Measurements from ENCODE around the gene EIF4H. TPM values are rescaled to one million over a fixed set of nuclear protein-coding genes. Genes with fewer than 3 reads are reported as not detected.
"Not testable (repeated sequence)": the region's sequence is repeated elsewhere in the genome, so short reads cannot be mapped to it uniquely, and the experiment has no call there.

EIF4H gene
- polyA plus RNA-seq, 4 donors: 278 to 305 (median 303) TPM

DNA sequence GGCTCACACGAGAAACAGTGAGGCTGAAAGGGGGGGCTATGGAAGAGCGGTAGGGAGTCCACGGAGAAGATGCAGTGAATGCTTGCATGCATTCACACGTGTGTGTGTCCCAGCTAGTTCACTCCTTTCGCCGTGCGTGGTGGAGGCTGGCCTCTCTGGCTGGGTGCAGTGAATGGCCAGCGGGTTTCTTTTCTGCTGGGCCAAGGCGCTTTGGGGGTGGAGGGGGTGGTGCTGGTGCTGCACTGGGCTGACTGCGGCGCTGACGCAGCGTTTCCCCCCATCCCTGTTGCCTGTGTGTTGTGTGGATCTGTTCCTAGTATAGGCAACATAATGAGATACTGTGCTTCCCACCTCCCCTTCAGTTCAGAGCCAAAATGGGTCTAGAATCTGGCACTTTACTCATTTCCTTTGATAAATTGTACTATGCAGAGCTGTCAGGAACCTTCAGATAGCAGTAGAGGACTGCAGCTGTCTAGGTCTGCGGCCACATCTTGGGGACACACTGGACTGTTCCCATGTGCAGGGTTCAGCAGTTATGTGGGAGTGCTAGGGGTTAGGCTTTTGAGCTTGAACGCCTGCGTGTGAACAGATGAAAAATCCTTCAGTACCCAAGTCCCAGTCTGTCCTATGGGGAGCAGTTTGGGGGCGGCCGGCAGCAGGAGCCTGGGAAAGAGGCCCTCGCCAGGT is 22.0 kb downstream of the EIF4H start:
- DNase-seq (ENCODE audit: low read depth in 4 of 4, low spot score in 3 of 4): not testable (repeated sequence)

- no peak for DNase-seq (ENCODE audit: low read depth in 4 of 4, low spot score in 3 of 4)
Observed at GRCh38 chr7:74197449-74198124, 23.4 kb downstream of the EIF4H start.

DNA sequence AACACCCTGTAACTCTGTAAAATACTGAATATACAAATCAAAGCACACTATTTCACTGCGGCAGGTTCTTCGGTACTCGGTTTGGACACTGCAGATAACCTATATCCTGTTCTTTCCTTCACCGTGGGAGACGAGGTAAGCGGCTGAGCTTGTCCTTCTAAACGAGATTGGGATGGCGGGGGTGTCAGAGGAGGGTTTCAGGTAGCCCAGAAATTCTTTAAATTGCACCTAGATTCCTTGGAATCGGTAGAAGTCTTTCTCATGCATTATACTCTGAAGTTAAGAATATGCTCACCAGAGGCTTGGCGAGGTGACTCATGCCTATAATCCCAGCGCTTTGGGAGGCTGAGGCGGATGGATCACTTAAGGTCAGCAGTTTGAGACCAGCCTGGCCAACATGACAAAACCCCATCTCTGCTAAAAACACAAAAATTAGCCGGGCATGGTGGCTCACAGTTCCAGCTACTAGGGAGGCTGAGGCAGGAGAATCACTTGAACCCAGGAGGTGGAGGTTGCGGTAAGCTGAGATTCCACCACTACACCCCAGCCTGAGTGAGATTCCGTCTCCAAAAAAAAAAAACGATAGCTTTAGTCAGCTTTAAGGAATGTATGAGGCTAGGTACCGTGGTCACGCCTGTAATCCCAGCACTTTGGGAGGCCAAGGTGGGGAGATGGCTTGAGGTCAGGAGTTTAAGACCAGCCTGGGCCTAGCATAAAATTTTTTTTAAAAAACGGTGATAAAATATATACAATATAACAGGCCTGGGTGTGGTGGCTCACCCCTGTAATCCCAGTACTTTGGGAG is 25.6 kb downstream of the EIF4H start:
- no peak for DNase-seq (ENCODE audit: low read depth in 4 of 4, low spot score in 3 of 4)

GRCh38 chr7:74202841-74203556 is 28.8 kb downstream of the EIF4H start:
- peak in 2 of 4 donors; percentile 22 to 23 for DNase-seq (ENCODE audit: low read depth in 4 of 4, low spot score in 3 of 4)

- no peak for DNase-seq (ENCODE audit: low read depth in 4 of 4, low spot score in 3 of 4)
Observed at GRCh38 chr7:74203956-74204618, 29.9 kb downstream of the EIF4H start.

- not testable (repeated sequence) for DNase-seq (ENCODE audit: low read depth in 4 of 4, low spot score in 3 of 4)
Observed at GRCh38 chr7:74206052-74206451, 31.9 kb downstream of the EIF4H start.

- peak in 3 of 4 donors; percentile 48 to 77 (median 49) for DNase-seq (ENCODE audit: low read depth in 4 of 4, low spot score in 3 of 4)
Observed at GRCh38 chr7:74206589-74207120, 32.5 kb downstream of the EIF4H start.

GRCh38 chr7:74207586-74207985 is 33.4 kb downstream of the EIF4H start:
- no peak for DNase-seq (ENCODE audit: low read depth in 4 of 4, low spot score in 3 of 4)

DNA sequence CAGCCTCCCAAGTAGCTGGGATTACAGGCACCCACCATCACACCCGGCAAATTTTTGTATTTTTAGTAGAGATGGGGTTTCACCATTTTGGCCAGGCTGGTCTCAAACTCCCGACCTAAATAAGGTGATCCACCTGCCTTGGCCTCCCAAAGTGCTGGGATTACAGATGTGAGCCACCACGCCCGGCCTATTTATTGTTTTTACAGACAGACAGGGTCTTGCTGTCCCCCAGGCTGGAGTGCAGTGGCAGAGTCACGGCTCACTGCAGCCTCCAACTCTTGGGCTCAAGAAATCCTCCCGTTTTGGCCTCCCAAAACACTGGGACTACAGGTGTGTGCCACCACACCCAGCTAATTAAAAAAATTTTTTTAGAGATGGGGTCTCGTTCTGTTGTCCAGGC is 34.1 kb downstream of the EIF4H start:
- DNase-seq (ENCODE audit: low read depth in 4 of 4, low spot score in 3 of 4): not testable (repeated sequence)

DNA sequence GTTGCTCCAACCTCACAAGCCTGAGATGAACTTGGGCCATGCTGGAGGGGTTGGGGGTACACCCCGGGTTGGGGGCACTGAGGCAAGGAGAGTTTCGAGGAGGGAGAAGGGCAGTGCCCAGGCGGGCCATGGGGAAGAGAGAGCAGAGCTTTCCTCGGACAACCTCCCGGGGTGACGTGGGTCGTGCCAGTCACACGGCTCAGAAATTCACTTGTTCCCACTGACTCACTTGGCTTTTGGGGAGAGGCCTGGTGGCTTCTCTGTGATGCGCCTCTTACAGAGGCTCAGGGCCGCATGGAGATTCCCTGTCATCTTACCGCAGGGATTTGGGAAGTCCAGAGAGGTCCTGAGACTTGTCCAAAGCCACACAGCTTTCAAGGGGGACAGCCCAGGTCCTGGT is 38.5 kb downstream of the EIF4H start:
- DNase-seq (ENCODE audit: low read depth in 4 of 4, low spot score in 3 of 4): no peak

DNA sequence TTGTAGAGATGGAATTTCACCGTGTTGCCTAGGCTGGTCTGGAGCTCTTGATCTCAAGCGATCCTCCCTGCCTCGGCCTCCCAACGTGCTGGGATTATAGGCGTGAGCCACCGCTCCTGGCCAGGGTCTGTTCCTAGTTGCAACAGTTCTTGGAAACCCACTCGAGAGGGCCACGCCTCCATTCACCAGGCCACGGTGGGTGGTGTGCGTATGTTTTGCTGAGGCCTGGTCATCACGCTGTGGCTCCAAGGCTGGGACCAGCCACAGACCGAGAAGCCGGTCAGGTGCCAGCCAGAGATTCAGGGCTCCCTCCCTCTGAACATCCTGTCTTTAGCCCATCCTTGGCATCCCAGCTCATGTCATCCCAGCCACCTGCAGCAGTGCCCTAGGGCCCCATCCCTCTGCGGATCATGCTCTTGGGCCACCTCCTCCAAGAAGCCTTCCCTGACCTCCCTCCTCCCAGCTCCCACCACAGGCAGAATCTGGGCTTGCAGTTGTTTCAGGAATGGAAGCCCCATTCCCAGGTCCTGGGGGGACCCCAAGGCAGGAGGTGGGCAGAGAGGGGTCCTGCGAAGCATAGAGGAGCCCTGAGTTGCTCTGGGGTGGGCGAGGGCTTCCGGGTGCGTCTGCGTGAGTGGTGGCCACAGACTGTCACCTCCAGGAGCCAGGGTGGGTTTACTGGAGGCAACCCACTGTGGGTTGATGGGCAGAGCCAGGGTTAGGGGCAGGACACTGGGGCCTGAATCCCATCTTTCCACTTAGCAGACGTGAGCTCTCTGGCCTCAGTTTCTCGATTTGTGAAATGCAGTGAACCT is 40.9 kb downstream of the EIF4H start:
- no peak for DNase-seq (ENCODE audit: low read depth in 4 of 4, low spot score in 3 of 4)

DNA sequence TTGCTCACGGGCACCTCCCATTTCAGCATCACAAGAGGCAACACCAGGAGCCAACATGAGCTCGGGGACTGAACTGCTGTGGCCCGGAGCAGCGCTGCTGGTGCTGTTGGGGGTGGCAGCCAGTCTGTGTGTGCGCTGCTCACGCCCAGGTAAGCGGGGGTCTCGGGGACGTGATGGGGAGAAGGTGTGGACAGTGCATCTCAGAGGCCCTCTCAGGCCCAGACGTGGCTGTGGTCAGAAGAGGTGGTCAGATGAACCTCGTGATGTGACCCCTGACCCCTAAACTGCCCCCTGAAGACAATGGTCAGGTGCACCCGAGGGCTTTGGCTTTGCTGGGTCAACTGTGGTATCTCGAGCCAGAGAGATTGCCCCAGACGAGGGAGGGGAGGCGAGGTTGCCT is 41.8 kb downstream of the EIF4H start:
- DNase-seq (ENCODE audit: low read depth in 4 of 4, low spot score in 3 of 4): no peak

DNA sequence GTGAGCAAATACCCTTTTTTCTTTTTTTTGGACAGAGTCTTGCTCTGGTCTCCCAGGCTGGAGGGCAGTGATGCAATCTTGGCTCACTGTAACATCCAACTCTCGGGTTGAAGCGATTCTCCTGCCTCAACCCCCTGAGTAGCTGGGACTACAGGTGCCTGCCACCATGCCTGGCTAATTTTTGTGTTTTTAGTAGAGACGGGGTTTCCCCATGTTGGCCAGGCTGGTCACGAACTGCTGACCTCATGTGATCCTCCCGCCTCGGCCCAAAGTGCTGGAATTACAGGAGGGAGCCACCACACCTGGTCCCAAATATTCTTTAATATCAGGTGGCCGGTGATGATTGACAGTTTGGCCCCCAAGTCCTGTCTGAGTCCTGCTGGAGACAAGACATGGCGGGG is 42.2 kb downstream of the EIF4H start:
- DNase-seq (ENCODE audit: low read depth in 4 of 4, low spot score in 3 of 4): no peak

DNA sequence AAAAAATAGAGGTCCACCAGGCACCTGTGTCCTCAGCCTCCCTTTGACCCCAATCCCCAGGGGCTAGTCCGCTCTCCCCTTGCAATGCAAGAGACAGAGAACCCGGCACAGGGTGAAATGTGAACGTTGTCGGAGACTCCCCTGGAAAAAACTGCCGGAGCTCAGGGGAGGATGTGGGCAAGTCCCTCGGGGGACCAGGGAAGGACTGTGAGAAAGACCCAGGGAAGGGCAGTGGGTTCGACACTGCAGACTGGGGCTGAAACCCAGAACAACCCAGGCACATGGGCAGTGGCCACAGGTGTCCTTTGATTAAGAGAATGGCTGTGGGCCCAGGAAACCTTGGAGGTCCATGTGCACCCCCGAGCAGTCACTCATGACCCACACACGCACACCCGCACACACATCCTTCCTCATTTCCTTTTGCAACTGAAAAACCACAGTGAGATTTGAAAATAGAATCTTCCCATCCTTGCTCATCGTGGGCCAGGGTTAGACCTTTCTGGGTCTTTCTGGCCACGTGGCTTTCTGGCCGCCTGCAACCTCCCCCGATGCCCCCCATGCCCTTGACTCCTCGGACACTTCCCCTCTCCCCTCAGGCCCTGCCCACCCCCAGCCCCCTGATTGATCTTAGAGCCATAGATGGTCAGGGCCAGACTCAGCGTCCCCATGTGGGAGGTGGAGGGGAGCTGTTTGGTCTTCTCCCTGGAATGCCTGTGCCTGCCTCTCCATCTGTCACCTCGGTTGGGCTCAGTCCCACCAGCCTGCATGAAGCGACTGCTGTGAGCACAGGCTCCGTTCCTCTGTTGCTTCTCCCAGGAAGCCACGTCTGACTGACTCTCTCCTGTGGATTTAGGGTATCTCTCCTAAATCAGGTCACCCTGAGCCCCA is 43.5 kb downstream of the EIF4H start:
- no peak for DNase-seq (ENCODE audit: low read depth in 4 of 4, low spot score in 3 of 4)

GRCh38 chr7:74218343-74218698 is 44.2 kb downstream of the EIF4H start:
- DNase-seq (ENCODE audit: low read depth in 4 of 4, low spot score in 3 of 4): no peak

GRCh38 chr7:74219416-74219815 is 45.3 kb downstream of the EIF4H start:
- no peak for DNase-seq (ENCODE audit: low read depth in 4 of 4, low spot score in 3 of 4)

GRCh38 chr7:74220229-74220628 is 46.1 kb downstream of the EIF4H start:
- no peak for DNase-seq (ENCODE audit: low read depth in 4 of 4, low spot score in 3 of 4)

DNA sequence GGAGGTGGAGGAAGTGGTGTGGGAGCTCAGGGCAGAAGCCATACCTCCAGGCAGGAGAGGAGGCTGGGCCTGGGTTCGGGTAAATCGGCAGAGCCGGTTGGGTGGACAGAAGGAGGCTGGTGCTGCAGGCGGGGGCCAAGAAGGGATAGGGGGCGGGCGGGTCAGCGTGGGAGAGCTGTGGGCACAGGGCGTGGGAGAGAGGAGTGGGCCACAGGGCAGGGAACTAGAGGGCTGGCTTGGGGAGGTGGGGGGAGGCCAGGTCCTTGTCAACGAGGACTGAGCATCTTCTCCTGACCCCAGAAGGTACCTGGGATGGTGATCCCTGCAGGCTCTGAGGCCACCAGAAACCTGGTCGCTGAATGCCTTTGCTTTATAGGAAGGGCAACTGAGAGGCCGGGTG is 47.6 kb downstream of the EIF4H start:
- no peak for DNase-seq (ENCODE audit: low read depth in 4 of 4, low spot score in 3 of 4)
